Activated CD4-positive, alpha-beta T cell treated with anti-CD3 and anti-CD28 coated beads, Interleukin-2, amount 10 ng/mL, durations not matched to agents 7 days and 5 days (primary cell): ENCODE data around the gene FILIP1. TPM values are rescaled to one million over a fixed set of nuclear protein-coding genes. Genes with fewer than 3 reads are reported as not detected.

Experiments used
- CTCF ChIA-PET: fragments of 350-600 bp; sonication (Branson Sonifier 250); formaldehyde crosslinking; loops from one replicate; lab custom pipeline; 2021; ENCODE audit warnings: antibody characterized with exemption; lab: Charles Lee
- POLR2A ChIA-PET: fragments of 350-600 bp; sonication (Branson Sonifier 250); formaldehyde crosslinking; loops from one replicate; lab custom pipeline; 2021; ENCODE audit warnings: antibody characterized with exemption; lab: Charles Lee
- DNase-seq: peaks from one replicate; pipeline ENCODE4 v3.0.0-alpha.2; 2020
- H3K27ac Mint-ChIP-seq: one replicate; pipeline ENCODE4 v1.8.0; 2021; ENCODE audit warnings: mild to moderate bottlenecking, moderate library complexity, mixed read lengths
- H3K27me3 Mint-ChIP-seq: one replicate; pipeline ENCODE4 v1.8.0; 2021; ENCODE audit warnings: mixed read lengths
- H3K36me3 Mint-ChIP-seq: one replicate; pipeline ENCODE4 v1.8.0; 2021; ENCODE audit warnings: low read depth, mixed read lengths
- H3K4me1 Mint-ChIP-seq: one replicate; pipeline ENCODE4 v1.8.0; 2021; ENCODE audit warnings: mixed read lengths
- H3K4me3 Mint-ChIP-seq: one replicate; pipeline ENCODE4 v1.8.0; 2021; ENCODE audit warnings: mild to moderate bottlenecking, moderate library complexity, mixed read lengths
- H3K9me3 Mint-ChIP-seq: one replicate; pipeline ENCODE4 v1.8.0; 2021; ENCODE audit warnings: mixed read lengths
- total RNA-seq, 2 experiments: library from RNA; stranded (reverse); gene quantifications; one replicate each; pipeline ENCODE4 v1.2.3, GENCODE V29; 2021

FILIP1 gene
- total RNA-seq, 2 experiments from 2014 or later = 0.04 TPM; not detected in 1

GRCh38 chr6:75326557-75327258 lies 166.9 kb downstream of the FILIP1 start:
- H3K4me1 Mint-ChIP-seq = no peaks in the 10 kb centered on the region
- H3K4me3 Mint-ChIP-seq = no peak overlapping the region
- H3K36me3 Mint-ChIP-seq = no peaks in the 10 kb centered on the region
- H3K27me3 Mint-ChIP-seq = peaks cover 18% of the 10 kb centered on the region
- H3K9me3 Mint-ChIP-seq = no peaks in the 10 kb centered on the region
- no peak for DNase-seq
- ChIA-PET CTCF (interaction anchor here (0.6 kb wide), 1 partner anchor 438 kb away, joined by 3 read pairs; no protein-coding TSS in a partner anchor), POLR2A (no interaction called here)
- H3K27ac Mint-ChIP-seq = no peak overlapping the region

- ChIA-PET CTCF (no interaction called here), POLR2A (no interaction called here)
- H3K27me3 Mint-ChIP-seq = peaks cover 14% of the 10 kb centered on the region
- no peaks in the 10 kb centered on the region for H3K4me1 Mint-ChIP-seq
- no peak overlapping the region for H3K27ac Mint-ChIP-seq
- H3K9me3 Mint-ChIP-seq = no peaks in the 10 kb centered on the region
- DNase-seq = no peak
- H3K4me3 Mint-ChIP-seq = no peak overlapping the region
- H3K36me3 Mint-ChIP-seq = no peaks in the 10 kb centered on the region
Measured at GRCh38 chr6:75318900-75319299, 174.7 kb downstream of the FILIP1 start.

- Mint-ChIP-seq H3K27ac (no peak overlapping the region), H3K27me3 (peaks cover 18% of the 10 kb centered on the region), H3K9me3 (no peaks in the 10 kb centered on the region), H3K4me3 (no peak overlapping the region), H3K36me3 (no peaks in the 10 kb centered on the region), H3K4me1 (no peaks in the 10 kb centered on the region)
- POLR2A ChIA-PET = no interaction called here
- CTCF ChIA-PET = interaction anchor here (0.6 to 0.7 kb wide), 2 partner anchors 122 to 143 kb away, joined by 3 read pairs; no protein-coding TSS in a partner anchor
- DNase-seq = no peak
Measured at GRCh38 chr6:75317503-75318206, 175.9 kb downstream of the FILIP1 start.

- Mint-ChIP-seq H3K27me3 (peaks cover 18% of the 10 kb centered on the region), H3K4me1 (no peaks in the 10 kb centered on the region), H3K36me3 (no peaks in the 10 kb centered on the region), H3K27ac (no peak overlapping the region), H3K4me3 (no peak overlapping the region), H3K9me3 (no peaks in the 10 kb centered on the region)
- CTCF ChIA-PET = no interaction called here
- no peak for DNase-seq
- POLR2A ChIA-PET = no interaction called here
Measured at GRCh38 chr6:75315978-75316377, 177.6 kb downstream of the FILIP1 start.

- CTCF ChIA-PET = no interaction called here
- H3K27me3 Mint-ChIP-seq = no peaks in the 10 kb centered on the region
- DNase-seq = no peak
- POLR2A ChIA-PET = no interaction called here
- H3K4me1 Mint-ChIP-seq = peaks cover 12% of the 10 kb centered on the region
- H3K9me3 Mint-ChIP-seq = no peaks in the 10 kb centered on the region
- no peak overlapping the region for H3K4me3 Mint-ChIP-seq
- H3K27ac Mint-ChIP-seq = no peak overlapping the region
- no peaks in the 10 kb centered on the region for H3K36me3 Mint-ChIP-seq
Measured at GRCh38 chr6:75308250-75308988, 185.2 kb downstream of the FILIP1 start.

GRCh38 chr6:75307364-75308004 lies 186.1 kb downstream of the FILIP1 start:
- no peaks in the 10 kb centered on the region for H3K27me3 Mint-ChIP-seq
- no peaks in the 10 kb centered on the region for H3K36me3 Mint-ChIP-seq
- ChIA-PET POLR2A (no interaction called here), CTCF (no interaction called here)
- H3K9me3 Mint-ChIP-seq = no peaks in the 10 kb centered on the region
- peaks cover 12% of the 10 kb centered on the region for H3K4me1 Mint-ChIP-seq
- H3K27ac Mint-ChIP-seq = no peak overlapping the region
- H3K4me3 Mint-ChIP-seq = no peak overlapping the region
- DNase-seq = no peak

- no peaks in the 10 kb centered on the region for H3K27me3 Mint-ChIP-seq
- CTCF ChIA-PET = no interaction called here
- peaks cover 12% of the 10 kb centered on the region for H3K4me1 Mint-ChIP-seq
- H3K36me3 Mint-ChIP-seq = no peaks in the 10 kb centered on the region
- POLR2A ChIA-PET = no interaction called here
- H3K4me3 Mint-ChIP-seq = no peak overlapping the region
- no peak for DNase-seq
- no peaks in the 10 kb centered on the region for H3K9me3 Mint-ChIP-seq
- H3K27ac Mint-ChIP-seq = peak overlapping the region; percentile 21
Measured at GRCh38 chr6:75306064-75306463, 187.5 kb downstream of the FILIP1 start.

- no peaks in the 10 kb centered on the region for H3K27me3 Mint-ChIP-seq
- H3K27ac Mint-ChIP-seq = no peak overlapping the region
- no peaks in the 10 kb centered on the region for H3K36me3 Mint-ChIP-seq
- no peaks in the 10 kb centered on the region for H3K9me3 Mint-ChIP-seq
- no peak overlapping the region for H3K4me3 Mint-ChIP-seq
- POLR2A ChIA-PET = no interaction called here
- DNase-seq = no peak
- CTCF ChIA-PET = no interaction called here
- H3K4me1 Mint-ChIP-seq = peaks cover 12% of the 10 kb centered on the region
Measured at GRCh38 chr6:75305573-75305972, 188.0 kb downstream of the FILIP1 start.

GRCh38 chr6:75302280-75302679 lies 191.3 kb downstream of the FILIP1 start:
- no peaks in the 10 kb centered on the region for H3K9me3 Mint-ChIP-seq
- no peak overlapping the region for H3K4me3 Mint-ChIP-seq
- H3K4me1 Mint-ChIP-seq = peaks cover 9% of the 10 kb centered on the region
- ChIA-PET POLR2A (no interaction called here), CTCF (no interaction called here)
- H3K27ac Mint-ChIP-seq = no peak overlapping the region
- no peaks in the 10 kb centered on the region for H3K36me3 Mint-ChIP-seq
- H3K27me3 Mint-ChIP-seq = no peaks in the 10 kb centered on the region
- DNase-seq = no peak

GRCh38 chr6:75301537-75301936 lies 192.1 kb downstream of the FILIP1 start:
- CTCF ChIA-PET = no interaction called here
- H3K36me3 Mint-ChIP-seq = no peaks in the 10 kb centered on the region
- no peak for DNase-seq
- peaks cover 8% of the 10 kb centered on the region for H3K4me1 Mint-ChIP-seq
- H3K4me3 Mint-ChIP-seq = no peak overlapping the region
- no peak overlapping the region for H3K27ac Mint-ChIP-seq
- POLR2A ChIA-PET = no interaction called here
- H3K27me3 Mint-ChIP-seq = no peaks in the 10 kb centered on the region
- H3K9me3 Mint-ChIP-seq = no peaks in the 10 kb centered on the region

- POLR2A ChIA-PET = no interaction called here
- no peaks in the 10 kb centered on the region for H3K36me3 Mint-ChIP-seq
- DNase-seq = no peak
- H3K27me3 Mint-ChIP-seq = no peaks in the 10 kb centered on the region
- CTCF ChIA-PET = no interaction called here
- H3K27ac Mint-ChIP-seq = no peak overlapping the region
- H3K9me3 Mint-ChIP-seq = no peaks in the 10 kb centered on the region
- H3K4me3 Mint-ChIP-seq = no peak overlapping the region
- H3K4me1 Mint-ChIP-seq = peaks cover 4% of the 10 kb centered on the region
Measured at GRCh38 chr6:75301088-75301487, 192.5 kb downstream of the FILIP1 start.

- no peaks in the 10 kb centered on the region for H3K27me3 Mint-ChIP-seq
- H3K36me3 Mint-ChIP-seq = no peaks in the 10 kb centered on the region
- DNase-seq = no peak
- CTCF ChIA-PET = no interaction called here
- no peaks in the 10 kb centered on the region for H3K4me1 Mint-ChIP-seq
- POLR2A ChIA-PET = no interaction called here
- H3K4me3 Mint-ChIP-seq = no peak overlapping the region
- no peak overlapping the region for H3K27ac Mint-ChIP-seq
- H3K9me3 Mint-ChIP-seq = no peaks in the 10 kb centered on the region
Measured at GRCh38 chr6:75300531-75300855, 193.1 kb downstream of the FILIP1 start.
